ENCODE measurements around the gene DZIP1L. TPM values are rescaled to one million over a fixed set of nuclear protein-coding genes. Genes with fewer than 3 reads are reported as not detected.

DZIP1L gene
- total and polyA plus RNA-seq, 9 of the 15 experiments (the other 6 are each of a cell fraction or from before 2014, with no cell fraction given): 0.03 to 1.5 (median 0.48) TPM; not detected in 1

DNA sequence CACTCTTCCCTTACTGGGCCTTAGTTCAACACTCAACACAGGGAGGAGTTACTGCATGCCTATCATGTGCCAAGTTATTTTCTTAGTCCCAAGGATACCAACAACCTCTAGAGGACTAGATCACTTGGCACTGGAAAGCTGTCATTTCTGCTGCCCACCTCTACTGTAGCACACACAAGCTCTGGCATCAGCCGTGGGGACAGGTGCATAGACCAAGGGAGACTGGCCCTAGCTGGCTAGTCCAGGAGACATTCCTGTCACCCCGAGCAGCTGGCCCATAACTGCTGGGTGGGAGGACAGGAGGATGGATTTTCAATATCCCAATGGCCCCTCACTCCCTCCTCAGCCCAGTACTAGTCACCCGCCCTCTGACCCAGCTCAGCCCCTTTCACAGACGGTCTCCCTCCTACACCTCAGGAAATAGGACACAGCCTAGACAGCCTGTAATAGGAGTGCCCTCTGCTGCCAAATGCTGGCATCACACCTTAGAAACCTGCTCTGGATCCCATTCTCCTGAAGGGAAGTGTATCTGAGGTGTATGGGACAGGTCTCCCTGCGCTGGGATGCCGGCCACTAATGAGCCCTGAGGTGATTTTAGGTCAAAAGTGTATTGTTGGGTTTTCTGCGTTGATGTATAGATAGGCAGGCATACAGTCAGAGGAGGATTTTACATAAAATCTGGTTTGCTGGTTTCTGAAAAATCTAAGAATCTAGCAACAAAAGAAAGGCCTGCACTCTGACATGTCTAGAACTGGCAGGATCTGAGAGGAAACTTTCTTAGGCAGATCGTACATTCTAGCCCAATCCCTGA, 3.4 kb upstream of the DZIP1L start:
- no peak overlapping the region for H3K4me3 ChIP-seq
- peaks cover 2% of the 10 kb centered on the region for H3K9me1 ChIP-seq (ENCODE audit: control insufficient read depth, insufficient read depth, low read length)
- DNase-seq (ENCODE audit: extremely low read depth in 1 of 4, low spot score in 3 of 4): peak; percentile 30 to 60 (median 42)
- in situ Hi-C loops (cut with MboI) (no loop called here), intact Hi-C loops (cut with micrococcal nuclease) (loop anchor here (1.0 kb wide), 1 partner anchor 51 kb away; no protein-coding TSS in a partner anchor)
- H3K9ac ChIP-seq (ENCODE audit: insufficient read depth in 1 of 2, low read depth in 2 of 2, low read length in 2 of 2): no peak overlapping the region
- H3K9me3 ChIP-seq (replicated peaks; ENCODE audit: control insufficient read depth, insufficient read depth, low read depth, low read length): no peaks in the 10 kb centered on the region
- peak; percentile 77 for ATAC-seq
- 11% methylated on average over 8 of the region's 8 CpGs for WGBS (ENCODE audit: insufficient coverage, low coverage, missing lambda C conversion rate)
- peak; percentile 90 for FAIRE-seq
- ChIA-PET POLR2A (no interaction called here), CTCF (ENCODE audit: low intra/inter-chr PET ratio) (interaction anchor here (0.5 to 3.3 kb wide), 2 partner anchors 33 to 50 kb away, joined by 3 to 20 read pairs; no protein-coding TSS in a partner anchor)
- H3K4me2 ChIP-seq (ENCODE audit: insufficient read depth, low read length): no peak overlapping the region
- no peaks in the 10 kb centered on the region for H4K20me1 ChIP-seq (replicated peaks; ENCODE audit: control insufficient read depth, insufficient read depth, low read length)
- H3K27me3 ChIP-seq (ENCODE audit: control insufficient read depth in 2 of 2, insufficient read depth in 2 of 2, low read length in 2 of 2): no peaks in the 10 kb centered on the region
- H2AFZ ChIP-seq (ENCODE audit: low read depth, low read length): no peak overlapping the region
- no TSS peak for BruUV-seq (replicated peaks)
- no peaks in the 10 kb centered on the region for H3K36me3 ChIP-seq (ENCODE audit: control insufficient read depth, insufficient read depth, low read length)
- H3K27ac ChIP-seq (ENCODE audit: extremely low read depth, low read depth, low read length): no peak overlapping the region
- peaks cover 5 to 14% of the 10 kb centered on the region in 2 experiments; a peak in 4 of 5 replicates for H3K4me1 ChIP-seq (replicated peaks in 1 of 2; ENCODE audit: control insufficient read depth in 2 of 2, insufficient read depth in 2 of 2, low read length in 2 of 2)
- no peaks in the 10 kb centered on the region for H3K79me2 ChIP-seq (ENCODE audit: control insufficient read depth, insufficient read depth, low read length)
- no peak for TF ChIP-seq GTF2F1 (IDR thresholded peaks at IDR 0.05; ENCODE audit: low read depth, low read length)
- TF ChIP-seq RBM17 (IDR thresholded peaks at IDR 0.05; ENCODE audit: borderline replicate concordance, low read depth, low read length): no peak
- TF ChIP-seq, protein P1, sequence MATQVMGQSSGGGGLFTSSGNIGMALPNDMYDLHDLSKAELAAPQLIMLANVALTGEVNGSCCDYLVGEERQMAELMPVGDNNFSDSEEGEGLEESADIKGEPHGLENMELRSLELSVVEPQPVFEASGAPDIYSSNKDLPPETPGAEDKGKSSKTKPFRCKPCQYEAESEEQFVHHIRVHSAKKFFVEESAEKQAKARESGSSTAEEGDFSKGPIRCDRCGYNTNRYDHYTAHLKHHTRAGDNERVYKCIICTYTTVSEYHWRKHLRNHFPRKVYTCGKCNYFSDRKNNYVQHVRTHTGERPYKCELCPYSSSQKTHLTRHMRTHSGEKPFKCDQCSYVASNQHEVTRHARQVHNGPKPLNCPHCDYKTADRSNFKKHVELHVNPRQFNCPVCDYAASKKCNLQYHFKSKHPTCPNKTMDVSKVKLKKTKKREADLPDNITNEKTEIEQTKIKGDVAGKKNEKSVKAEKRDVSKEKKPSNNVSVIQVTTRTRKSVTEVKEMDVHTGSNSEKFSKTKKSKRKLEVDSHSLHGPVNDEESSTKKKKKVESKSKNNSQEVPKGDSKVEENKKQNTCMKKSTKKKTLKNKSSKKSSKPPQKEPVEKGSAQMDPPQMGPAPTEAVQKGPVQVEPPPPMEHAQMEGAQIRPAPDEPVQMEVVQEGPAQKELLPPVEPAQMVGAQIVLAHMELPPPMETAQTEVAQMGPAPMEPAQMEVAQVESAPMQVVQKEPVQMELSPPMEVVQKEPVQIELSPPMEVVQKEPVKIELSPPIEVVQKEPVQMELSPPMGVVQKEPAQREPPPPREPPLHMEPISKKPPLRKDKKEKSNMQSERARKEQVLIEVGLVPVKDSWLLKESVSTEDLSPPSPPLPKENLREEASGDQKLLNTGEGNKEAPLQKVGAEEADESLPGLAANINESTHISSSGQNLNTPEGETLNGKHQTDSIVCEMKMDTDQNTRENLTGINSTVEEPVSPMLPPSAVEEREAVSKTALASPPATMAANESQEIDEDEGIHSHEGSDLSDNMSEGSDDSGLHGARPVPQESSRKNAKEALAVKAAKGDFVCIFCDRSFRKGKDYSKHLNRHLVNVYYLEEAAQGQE (IDR thresholded peaks at IDR 0.05; ENCODE audit: borderline replicate concordance): peak; percentile 45; the same call in 1 of the 2 replicates
- TF ChIP-seq, protein P1 (CRISPR knock-in tag; IDR thresholded peaks at IDR 0.05; ENCODE audit: low read depth): no peak
- TF ChIP-seq TEAD1 (CRISPR knock-in tag; IDR thresholded peaks at IDR 0.05): no peak
- no peak for TF ChIP-seq GATA2 (CRISPR knock-in tag; IDR thresholded peaks at IDR 0.05)
- no peak for TF ChIP-seq HCFC1 (IDR thresholded peaks at IDR 0.05; ENCODE audit: low read depth, low read length)
- TF ChIP-seq PHB2 (IDR thresholded peaks at IDR 0.05; ENCODE audit: low read depth): no peak
- TF ChIP-seq ZNF232 (CRISPR knock-in tag; IDR thresholded peaks at IDR 0.05): no peak
- no peak for TF ChIP-seq GABPB1 (CRISPR knock-in tag; IDR thresholded peaks at IDR 0.05)
- TF ChIP-seq, protein P2, sequence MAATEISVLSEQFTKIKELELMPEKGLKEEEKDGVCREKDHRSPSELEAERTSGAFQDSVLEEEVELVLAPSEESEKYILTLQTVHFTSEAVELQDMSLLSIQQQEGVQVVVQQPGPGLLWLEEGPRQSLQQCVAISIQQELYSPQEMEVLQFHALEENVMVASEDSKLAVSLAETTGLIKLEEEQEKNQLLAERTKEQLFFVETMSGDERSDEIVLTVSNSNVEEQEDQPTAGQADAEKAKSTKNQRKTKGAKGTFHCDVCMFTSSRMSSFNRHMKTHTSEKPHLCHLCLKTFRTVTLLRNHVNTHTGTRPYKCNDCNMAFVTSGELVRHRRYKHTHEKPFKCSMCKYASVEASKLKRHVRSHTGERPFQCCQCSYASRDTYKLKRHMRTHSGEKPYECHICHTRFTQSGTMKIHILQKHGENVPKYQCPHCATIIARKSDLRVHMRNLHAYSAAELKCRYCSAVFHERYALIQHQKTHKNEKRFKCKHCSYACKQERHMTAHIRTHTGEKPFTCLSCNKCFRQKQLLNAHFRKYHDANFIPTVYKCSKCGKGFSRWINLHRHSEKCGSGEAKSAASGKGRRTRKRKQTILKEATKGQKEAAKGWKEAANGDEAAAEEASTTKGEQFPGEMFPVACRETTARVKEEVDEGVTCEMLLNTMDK (IDR thresholded peaks at IDR 0.05; ENCODE audit: borderline replicate concordance, insufficient read depth, low read depth, low read length, poor library complexity, severe bottlenecking): no peak

All from K562 (cell line).